CD8-positive, alpha-beta memory T cell (primary cell): ENCODE measurements around the gene FIG4. TPM values are rescaled to one million over a fixed set of nuclear protein-coding genes. Genes with fewer than 3 reads are reported as not detected.
"Not testable (repeated sequence)": the region's sequence is repeated elsewhere in the genome, so short reads cannot be mapped to it uniquely, and the experiment has no call there.

Source experiments
- CTCF ChIA-PET: fragments of 350-600 bp; sonication (Branson Sonifier 250); formaldehyde crosslinking; loops from one replicate; lab custom pipeline; 2021; ENCODE audit warnings: antibody characterized with exemption; lab: Charles Lee
- POLR2A ChIA-PET: fragments of 350-600 bp; sonication (Branson Sonifier 250); formaldehyde crosslinking; loops from one replicate; lab custom pipeline; 2021; ENCODE audit warnings: antibody characterized with exemption; lab: Charles Lee
- DNase-seq, 5 donors: peaks; one replicate each; pipeline versions ENCODE4 v3.0.0 to v3.0.0-alpha.2; 2020 to 2022; ENCODE audit warnings: mixed read lengths in 1 of 5
- H3K27ac ChIP-seq: one replicate; pipeline ENCODE4 v1.7.0; 2013; ENCODE audit warnings: low read depth, mild to moderate bottlenecking, low read length, moderate library complexity
- H3K27me3 ChIP-seq: 2 replicates; pipeline ENCODE4 v1.7.0; 2013; ENCODE audit warnings: low read length, mild to moderate bottlenecking; ENCODE audit not compliant: insufficient read depth, poor library complexity, severe bottlenecking
- H3K36me3 ChIP-seq: 2 replicates; pipeline ENCODE4 v1.7.0; 2013; ENCODE audit warnings: mild to moderate bottlenecking, low read length, moderate library complexity; ENCODE audit not compliant: insufficient read depth
- H3K4me1 ChIP-seq: 2 replicates; pipeline ENCODE4 v1.7.0; 2013; ENCODE audit warnings: mild to moderate bottlenecking, low read length, moderate library complexity; ENCODE audit not compliant: insufficient read depth
- H3K4me3 ChIP-seq: 2 replicates; pipeline ENCODE4 v1.7.0; 2013; ENCODE audit warnings: mild to moderate bottlenecking, low read length
- H3K9me3 ChIP-seq: 2 replicates; pipeline ENCODE4 v1.7.0; 2013; ENCODE audit warnings: mild to moderate bottlenecking, low read length
- H3K27ac Mint-ChIP-seq, 8 donors: one replicate each; pipeline ENCODE4 v1.8.0; 2020 to 2021; ENCODE audit warnings: mixed read lengths in 8 of 8, mild to moderate bottlenecking in 6 of 8, inconsistent platforms in 3 of 8, moderate library complexity in 3 of 8
- H3K27me3 Mint-ChIP-seq, 2 donors: one replicate each; pipeline ENCODE4 v1.8.0; 2020 to 2021; ENCODE audit warnings: mixed read lengths in 2 of 2, mild to moderate bottlenecking in 1 of 2, moderate library complexity in 1 of 2
- H3K36me3 Mint-ChIP-seq, 3 donors: one replicate each; pipeline ENCODE4 v1.8.0; 2020 to 2021; ENCODE audit warnings: mixed read lengths in 3 of 3, inconsistent platforms in 1 of 3, mild to moderate bottlenecking in 1 of 3
- H3K4me1 Mint-ChIP-seq, 3 donors: one replicate each; pipeline ENCODE4 v1.8.0; 2020 to 2021; ENCODE audit warnings: mixed read lengths in 3 of 3, inconsistent platforms in 1 of 3, mild to moderate bottlenecking in 1 of 3
- H3K4me3 Mint-ChIP-seq, 7 donors: one replicate each; pipeline ENCODE4 v1.8.0; 2020 to 2021; ENCODE audit warnings: mixed read lengths in 7 of 7, mild to moderate bottlenecking in 6 of 7, moderate library complexity in 4 of 7, inconsistent platforms in 2 of 7
- H3K9me3 Mint-ChIP-seq, 5 donors: one replicate each; pipeline ENCODE4 v1.8.0; 2020 to 2022; ENCODE audit warnings: mixed read lengths in 5 of 5, mild to moderate bottlenecking in 3 of 5, moderate library complexity in 2 of 5, inconsistent platforms in 1 of 5
- polyA plus RNA-seq: library from polyadenylated mRNA; unstranded; fragments of 300-500 nt; fragmentation: Illumina TruSeq; gene quantifications from one replicate; pipeline ENCODE4 v1.2.3, GENCODE V29; 2021
- total RNA-seq, 2 experiments: library from RNA; stranded (reverse); gene quantifications; one replicate each; pipeline ENCODE4 v1.2.3, GENCODE V29; 2021

Gene FIG4
- total and polyA plus RNA-seq, 3 experiments from 2014 or later: 11.2 to 16.4 (median 13.2) TPM

DNA sequence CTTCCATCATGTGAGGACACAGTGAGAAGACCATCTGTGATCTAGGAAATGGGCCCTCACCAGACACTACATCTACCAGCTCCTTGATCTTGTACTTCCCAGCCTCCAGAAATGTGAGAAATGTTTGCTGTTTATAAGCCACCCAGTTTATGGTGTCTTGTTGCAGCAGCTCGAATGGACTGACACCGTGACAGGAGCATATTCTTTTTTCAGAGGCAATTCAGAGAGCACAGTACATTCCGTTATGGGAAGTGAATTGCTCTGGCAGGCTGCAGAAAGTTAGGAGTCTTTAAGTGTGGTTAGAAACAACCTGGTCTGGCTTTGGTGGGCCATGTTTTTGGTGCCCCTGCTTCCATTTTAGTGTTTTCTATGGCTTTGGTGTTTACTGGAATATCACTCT is 75.1 kb downstream of the FIG4 start:
- ChIA-PET CTCF (no interaction called here), POLR2A (no interaction called here)
- no peaks in the 10 kb centered on the region for H3K9me3 ChIP-seq
- no peak overlapping the region for H3K27ac ChIP-seq
- H3K27me3 ChIP-seq: no peaks in the 10 kb centered on the region
- no peaks in the 10 kb centered on the region for H3K36me3 ChIP-seq
- Mint-ChIP-seq H3K27ac (no peak overlapping the region), H3K27me3 (no peaks in the 10 kb centered on the region), H3K9me3 (no peaks in the 10 kb centered on the region), H3K36me3 (peaks cover 13 to 72% (median 24%) of the 10 kb centered on the region in 3 donors), H3K4me3 (no peak overlapping the region), H3K4me1 (no peaks in the 10 kb centered on the region)
- no peak for DNase-seq
- no peaks in the 10 kb centered on the region for H3K4me1 ChIP-seq
- H3K4me3 ChIP-seq: no peak overlapping the region

DNA sequence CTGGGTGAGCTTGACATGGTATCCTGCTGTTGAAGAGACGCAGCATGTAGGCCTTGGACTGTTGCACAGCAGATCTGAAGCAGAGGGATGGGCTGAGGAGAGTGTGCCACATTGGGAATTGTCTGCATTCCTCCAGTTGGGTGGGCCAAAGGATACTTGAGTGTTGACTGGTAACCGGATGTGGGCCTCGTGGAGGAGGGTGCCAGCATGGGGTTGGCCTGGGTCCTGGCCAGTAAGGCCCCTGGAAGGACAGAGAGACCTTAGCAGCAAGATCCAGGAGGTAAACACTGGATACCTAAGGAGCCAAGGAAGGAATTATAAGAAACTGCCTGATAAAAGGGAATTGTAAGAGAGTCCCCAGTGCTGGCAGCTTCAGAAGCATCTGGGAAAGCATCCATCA is 76.9 kb downstream of the FIG4 start:
- no peaks in the 10 kb centered on the region for H3K36me3 ChIP-seq
- H3K27ac Mint-ChIP-seq: no peak overlapping the region
- CTCF ChIA-PET: no interaction called here
- H3K36me3 Mint-ChIP-seq: peaks cover 20 to 75% (median 33%) of the 10 kb centered on the region in 3 donors
- no peak for DNase-seq
- no peaks in the 10 kb centered on the region for H3K4me1 ChIP-seq
- H3K27me3 Mint-ChIP-seq: no peaks in the 10 kb centered on the region
- H3K9me3 Mint-ChIP-seq: no peaks in the 10 kb centered on the region
- peaks cover 0 to 6% (median 6%) of the 10 kb centered on the region in 3 donors for H3K4me1 Mint-ChIP-seq
- POLR2A ChIA-PET: no interaction called here
- H3K4me3 ChIP-seq: no peak overlapping the region
- no peaks in the 10 kb centered on the region for H3K27me3 ChIP-seq
- H3K9me3 ChIP-seq: no peaks in the 10 kb centered on the region
- H3K4me3 Mint-ChIP-seq: no peak overlapping the region
- H3K27ac ChIP-seq: no peak overlapping the region

DNA sequence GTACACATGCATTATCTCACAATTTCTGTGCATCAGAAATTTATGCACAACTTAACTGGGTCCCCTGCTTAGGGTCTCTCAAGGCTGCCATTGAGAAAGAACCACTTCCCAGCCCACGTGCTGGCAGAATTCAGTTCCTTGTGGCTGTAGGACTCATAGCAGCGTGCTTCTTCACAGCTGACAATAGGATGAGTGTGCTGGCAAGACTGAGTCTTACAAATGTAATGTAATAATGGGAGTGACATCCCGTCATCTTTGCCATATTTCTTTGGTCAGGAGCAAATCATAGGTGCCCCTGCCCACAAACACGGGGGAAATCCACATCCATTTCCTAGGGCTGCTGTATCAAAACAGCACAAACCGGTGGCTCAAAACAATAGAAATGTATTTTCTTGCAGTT is 77.4 kb downstream of the FIG4 start:
- no peak overlapping the region for H3K4me3 Mint-ChIP-seq
- no peak overlapping the region for H3K27ac Mint-ChIP-seq

DNA sequence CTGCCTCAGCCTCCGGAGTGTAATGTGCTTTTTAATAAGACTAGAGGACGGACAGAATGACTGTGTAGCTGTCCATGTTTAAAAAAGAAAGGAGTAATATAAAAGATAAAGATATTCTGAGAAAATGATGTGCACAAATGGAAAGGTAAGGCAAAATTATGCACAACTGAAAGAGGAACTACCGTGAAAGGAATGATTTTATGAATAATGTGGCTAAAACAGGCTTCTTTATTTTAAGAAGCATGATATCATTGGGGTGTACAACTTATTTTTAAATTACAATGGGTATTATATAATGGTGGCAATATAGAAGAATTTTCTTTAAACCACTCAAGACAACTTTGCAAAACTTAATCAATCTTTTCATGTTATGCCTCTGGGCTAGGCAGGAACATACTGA is 78.1 kb downstream of the FIG4 start:
- no peaks in the 10 kb centered on the region for H3K4me1 ChIP-seq
- peaks cover 22 to 71% (median 33%) of the 10 kb centered on the region in 3 donors for H3K36me3 Mint-ChIP-seq
- no peak overlapping the region for H3K4me3 Mint-ChIP-seq
- POLR2A ChIA-PET: no interaction called here
- no peaks in the 10 kb centered on the region for H3K27me3 ChIP-seq
- H3K9me3 ChIP-seq: no peaks in the 10 kb centered on the region
- no peak for DNase-seq
- peaks cover 0 to 6% (median 6%) of the 10 kb centered on the region in 3 donors for H3K4me1 Mint-ChIP-seq
- H3K9me3 Mint-ChIP-seq: no peaks in the 10 kb centered on the region
- H3K27me3 Mint-ChIP-seq: no peaks in the 10 kb centered on the region
- CTCF ChIA-PET: no interaction called here
- no peak overlapping the region for H3K27ac ChIP-seq
- no peak overlapping the region for H3K27ac Mint-ChIP-seq
- H3K36me3 ChIP-seq: no peaks in the 10 kb centered on the region
- no peak overlapping the region for H3K4me3 ChIP-seq

More for the DNA sequence above, 77.4 kb downstream of the FIG4 start:
- peaks cover 22 to 76% (median 34%) of the 10 kb centered on the region in 3 donors for H3K36me3 Mint-ChIP-seq
- Histone ChIP-seq H3K27me3 (no peaks in the 10 kb centered on the region), H3K9me3 (no peaks in the 10 kb centered on the region), H3K4me3 (no peak overlapping the region), H3K27ac (no peak overlapping the region), H3K4me1 (no peaks in the 10 kb centered on the region), H3K36me3 (no peaks in the 10 kb centered on the region)
- no peak for DNase-seq
- H3K9me3 Mint-ChIP-seq: no peaks in the 10 kb centered on the region
- no peaks in the 10 kb centered on the region for H3K27me3 Mint-ChIP-seq
- H3K4me1 Mint-ChIP-seq: peaks cover 0 to 6% (median 6%) of the 10 kb centered on the region in 3 donors
- POLR2A ChIA-PET: no interaction called here
- CTCF ChIA-PET: no interaction called here

DNA sequence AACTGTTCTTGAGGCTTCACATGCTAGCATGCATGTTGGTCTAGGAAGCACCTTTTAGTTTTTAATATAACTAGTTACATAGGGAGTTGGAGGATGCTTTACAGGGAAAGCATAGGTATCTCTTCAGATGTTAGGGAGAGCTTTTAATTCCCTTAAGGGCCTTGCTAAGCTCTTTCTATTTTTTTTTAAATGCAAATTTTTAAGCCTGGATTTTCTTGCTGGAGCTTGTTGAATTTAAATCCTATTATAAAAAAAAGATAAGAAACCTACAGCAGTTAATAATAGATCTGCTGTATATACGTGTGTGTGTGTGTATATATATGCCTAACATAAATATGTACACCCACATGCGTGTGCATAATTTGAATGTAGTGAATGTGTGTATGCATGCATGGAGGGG is 79.0 kb downstream of the FIG4 start:
- ChIA-PET CTCF (no interaction called here), POLR2A (no interaction called here)
- Mint-ChIP-seq H3K9me3 (no peaks in the 10 kb centered on the region), H3K27ac (no peak overlapping the region), H3K4me3 (no peak overlapping the region), H3K4me1 (peaks cover 0 to 6% (median 6%) of the 10 kb centered on the region in 3 donors), H3K27me3 (no peaks in the 10 kb centered on the region), H3K36me3 (peaks cover 20 to 66% (median 29%) of the 10 kb centered on the region in 3 donors)
- H3K27ac ChIP-seq: no peak overlapping the region
- H3K4me1 ChIP-seq: no peaks in the 10 kb centered on the region
- DNase-seq: no peak
- H3K9me3 ChIP-seq: no peaks in the 10 kb centered on the region
- H3K4me3 ChIP-seq: no peak overlapping the region
- H3K36me3 ChIP-seq: no peaks in the 10 kb centered on the region
- H3K27me3 ChIP-seq: no peaks in the 10 kb centered on the region

DNA sequence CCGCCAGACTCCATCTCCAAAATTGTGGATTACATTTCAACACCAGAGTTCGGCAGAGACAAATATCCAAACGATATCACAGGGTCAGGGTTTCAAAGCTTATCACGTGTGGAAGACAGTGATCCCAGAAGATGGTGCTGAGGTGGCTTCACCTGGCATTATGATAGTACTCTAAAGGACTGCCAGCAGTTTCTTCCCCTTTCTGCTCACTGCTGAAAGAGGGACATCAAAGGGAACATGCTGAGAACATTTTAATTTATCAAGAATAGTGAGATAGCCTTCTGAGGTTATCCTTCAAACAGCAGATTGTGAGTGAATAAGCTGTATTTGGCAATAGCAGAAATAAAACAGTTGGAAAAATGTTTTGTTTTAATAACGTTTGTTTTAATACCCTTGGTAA is 79.7 kb downstream of the FIG4 start:
- H3K4me3 ChIP-seq: no peak overlapping the region
- H3K27me3 Mint-ChIP-seq: no peaks in the 10 kb centered on the region
- no peak overlapping the region for H3K27ac Mint-ChIP-seq
- POLR2A ChIA-PET: no interaction called here
- H3K4me1 Mint-ChIP-seq: peaks cover 0 to 6% (median 6%) of the 10 kb centered on the region in 3 donors
- H3K9me3 ChIP-seq: no peaks in the 10 kb centered on the region
- H3K27ac ChIP-seq: no peak overlapping the region
- H3K4me3 Mint-ChIP-seq: no peak overlapping the region
- CTCF ChIA-PET: no interaction called here
- H3K9me3 Mint-ChIP-seq: no peaks in the 10 kb centered on the region
- no peaks in the 10 kb centered on the region for H3K36me3 ChIP-seq
- peaks cover 20 to 64% (median 28%) of the 10 kb centered on the region in 3 donors for H3K36me3 Mint-ChIP-seq
- no peak for DNase-seq
- no peaks in the 10 kb centered on the region for H3K4me1 ChIP-seq
- H3K27me3 ChIP-seq: no peaks in the 10 kb centered on the region

DNA sequence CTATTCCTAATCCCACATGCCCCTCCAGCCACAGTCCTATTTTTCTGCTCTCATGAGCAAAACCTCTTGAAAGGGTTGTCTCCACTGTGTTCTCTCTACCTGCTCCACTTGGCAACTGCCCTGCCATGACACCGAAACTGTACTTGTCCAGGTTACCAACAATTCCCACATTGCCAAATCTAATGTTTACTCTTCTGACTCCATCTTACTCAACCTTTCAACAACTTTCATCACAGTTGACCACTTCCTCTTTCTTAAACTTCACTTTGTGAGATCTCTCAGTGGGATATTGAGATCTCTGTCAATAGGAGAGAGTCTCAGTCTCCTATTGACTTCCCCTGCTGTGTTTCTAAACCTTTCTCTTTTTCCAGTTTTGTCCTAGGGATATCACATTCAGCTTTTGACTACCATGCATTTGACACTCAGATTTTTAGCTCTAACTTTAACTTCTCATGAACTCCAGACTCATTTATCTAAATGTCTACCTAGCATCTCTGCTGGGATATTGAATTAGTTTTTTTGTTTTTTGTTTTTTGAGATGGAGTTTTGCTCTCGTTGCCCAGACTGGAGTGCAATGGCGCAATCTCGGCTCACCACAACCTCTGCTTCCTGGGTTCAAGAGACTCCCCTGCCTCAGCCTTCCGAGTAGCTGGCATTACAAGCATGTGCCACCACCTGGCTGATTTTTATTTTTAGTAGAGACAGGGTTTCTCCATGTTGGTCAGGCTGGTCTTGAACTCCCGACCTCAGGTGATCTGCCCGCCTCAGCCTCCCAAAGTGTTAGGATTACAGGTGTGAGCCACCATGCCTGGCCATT is 81.1 kb downstream of the FIG4 start:
- H3K27me3 ChIP-seq, H3K4me3 ChIP-seq, H3K9me3 Mint-ChIP-seq, CTCF ChIA-PET, H3K36me3 ChIP-seq, H3K4me3 Mint-ChIP-seq, DNase-seq, H3K27me3 Mint-ChIP-seq, H3K4me1 ChIP-seq, H3K4me1 Mint-ChIP-seq, POLR2A ChIA-PET, H3K27ac ChIP-seq, H3K9me3 ChIP-seq: not testable (repeated sequence)
- Mint-ChIP-seq H3K36me3 (peaks cover 18 to 58% (median 23%) of the 10 kb centered on the region in 3 donors), H3K27ac (peak overlapping the region in 1 of 8 donors; percentile 8)

DNA sequence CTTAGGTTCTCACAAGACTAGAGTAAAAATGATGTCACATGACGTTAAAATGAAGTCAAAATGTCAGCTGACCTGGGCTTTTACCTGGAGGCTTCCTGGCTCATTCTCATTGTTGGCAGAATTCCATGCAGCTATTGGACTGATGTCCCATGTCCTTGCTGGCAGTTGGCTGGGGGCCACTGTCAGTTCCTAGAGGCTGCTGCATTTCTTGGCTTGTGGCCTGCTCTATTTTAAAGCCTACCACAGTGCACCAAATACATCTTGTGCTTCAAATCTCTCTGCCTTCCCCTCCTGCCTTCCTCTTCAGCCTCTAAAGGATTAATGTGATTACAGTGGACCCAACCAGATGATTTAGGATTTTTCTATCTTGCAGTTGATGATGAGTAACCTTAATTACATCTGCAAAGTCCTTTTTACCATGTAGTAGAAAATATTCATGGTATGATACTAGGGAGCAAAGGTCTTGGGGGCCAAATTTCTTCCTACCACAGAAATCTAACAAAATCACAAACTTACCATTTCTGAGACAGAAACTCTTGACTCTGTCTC is 81.9 kb downstream of the FIG4 start:
- Mint-ChIP-seq H3K36me3 (peaks cover 16 to 58% (median 17%) of the 10 kb centered on the region in 3 donors), H3K27ac (peak overlapping the region in 1 of 8 donors; percentile 61), H3K9me3 (no peaks in the 10 kb centered on the region), H3K27me3 (no peaks in the 10 kb centered on the region), H3K4me1 (peaks cover 0 to 6% (median 6%) of the 10 kb centered on the region in 3 donors), H3K4me3 (no peak overlapping the region)
- ChIA-PET POLR2A (no interaction called here), CTCF (no interaction called here)
- H3K9me3 ChIP-seq: no peaks in the 10 kb centered on the region
- H3K4me3 ChIP-seq: no peak overlapping the region
- no peaks in the 10 kb centered on the region for H3K27me3 ChIP-seq
- no peaks in the 10 kb centered on the region for H3K36me3 ChIP-seq
- no peaks in the 10 kb centered on the region for H3K4me1 ChIP-seq
- DNase-seq: no peak
- H3K27ac ChIP-seq: no peak overlapping the region
